GM19239 (cell line): Measurements from ENCODE around the gene LPP.

Experiments
- DNase-seq: peaks from one replicate; pipeline ENCODE4 v3.0.0; 2011; ENCODE audit warnings: low spot score; ENCODE audit not compliant: insufficient read length
- FAIRE-seq: peaks from 2 replicates; lab custom pipeline; 2011; peaks lifted over from hg19 to GRCh38; lab: Jason Lieb, UNC

Gene LPP

DNA sequence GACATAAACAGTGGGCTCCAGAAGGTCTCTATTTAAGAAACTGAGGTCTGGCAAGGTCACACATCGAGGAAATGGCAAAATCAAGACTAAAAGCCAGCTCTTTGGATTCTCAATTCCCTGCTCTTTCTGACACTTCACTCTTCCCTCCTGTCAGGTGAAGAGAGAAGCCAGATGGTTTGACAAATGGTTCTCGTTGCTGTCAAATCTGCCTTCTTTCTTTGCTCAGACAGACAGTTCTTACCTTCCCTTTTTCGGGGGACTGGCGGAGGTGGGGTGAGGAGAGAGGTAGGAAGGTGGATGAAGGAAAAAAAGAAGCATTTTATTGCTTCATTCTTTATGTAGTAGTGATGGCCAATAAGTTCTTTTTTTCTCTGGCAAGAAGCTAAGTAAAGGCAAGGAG lies 133.4 kb downstream of the LPP start:
- DNase-seq, result no peak

GRCh38 chr3:188287762-188288505 lies 134.0 kb downstream of the LPP start:
- DNase-seq (no peak), FAIRE-seq (no peak)

More for the DNA sequence above, 133.4 kb downstream of the LPP start:
- FAIRE-seq, result no peak

DNA sequence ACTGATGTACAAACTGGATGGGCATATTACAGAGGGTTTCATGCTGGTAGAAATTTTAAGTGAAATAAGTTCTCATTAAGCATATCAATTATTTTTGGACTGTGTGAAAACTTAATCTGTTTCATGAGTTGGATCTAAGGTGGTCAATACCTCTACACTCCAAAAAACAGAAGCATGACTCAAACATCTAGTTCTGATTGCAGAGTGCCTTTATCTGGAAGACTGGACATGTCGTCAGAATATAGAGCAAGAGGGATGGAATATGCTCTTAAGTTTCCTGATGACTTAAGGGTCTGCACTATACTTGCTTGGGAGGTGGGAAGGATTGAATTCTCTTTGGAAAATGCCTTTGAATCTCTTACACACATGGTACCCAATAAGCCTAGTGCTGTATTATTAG lies 138.3 kb downstream of the LPP start:
- FAIRE-seq (no peak), DNase-seq (no peak)

- no peak for DNase-seq
- FAIRE-seq, result no peak
These were observed 138.9 kb downstream of the LPP start for GRCh38 chr3:188292827-188293226.

DNA sequence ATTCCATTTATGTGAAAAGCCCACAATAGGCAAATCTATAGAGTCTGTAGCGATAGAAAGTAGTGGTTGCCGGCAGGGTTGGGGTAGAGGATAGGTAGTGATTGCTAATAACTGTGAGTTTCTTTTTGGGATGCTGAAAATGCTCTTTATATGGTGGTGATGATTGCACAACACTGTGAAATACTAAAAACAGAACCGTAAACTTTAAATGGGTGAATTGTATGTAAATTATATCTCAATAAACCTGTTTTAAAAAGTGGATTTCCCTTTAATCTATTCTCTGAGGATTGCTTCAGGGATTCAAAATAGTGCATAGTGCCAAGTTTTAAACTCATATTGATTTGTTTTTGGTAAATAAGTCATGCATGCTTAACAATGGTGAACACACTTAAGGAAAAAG lies 140.2 kb downstream of the LPP start:
- no peak for FAIRE-seq
- no peak for DNase-seq

DNA sequence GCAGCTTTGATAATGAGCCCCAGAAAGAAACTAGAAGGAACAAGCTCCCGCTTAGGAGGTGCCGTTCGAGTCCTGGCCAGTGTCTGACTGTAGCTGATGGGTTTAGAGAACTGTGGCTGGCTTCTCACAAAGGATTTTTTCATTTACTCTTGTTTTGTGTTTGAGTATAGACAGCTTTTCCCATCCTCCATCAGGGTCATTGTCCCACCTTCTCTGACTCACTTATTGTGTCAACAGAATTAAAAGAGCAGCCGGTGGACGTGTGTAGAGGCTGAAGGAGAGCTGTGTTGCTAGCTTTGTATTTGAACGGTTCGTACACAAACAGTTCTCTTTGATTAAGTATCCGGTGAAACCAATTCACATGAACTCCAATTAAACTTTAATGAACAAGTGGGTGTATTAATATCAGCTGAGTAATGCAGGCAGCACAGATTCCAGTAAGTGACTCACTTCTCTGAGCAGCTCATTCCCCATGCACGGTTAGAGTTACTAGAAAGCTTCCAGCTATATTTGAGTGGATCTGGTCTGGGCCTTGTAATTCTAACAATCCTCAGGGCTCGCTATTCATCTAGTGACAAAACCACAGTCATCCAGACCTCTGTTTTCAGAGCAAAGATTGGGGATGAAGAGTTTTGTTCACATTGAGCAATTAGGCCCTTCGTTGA lies 141.0 kb downstream of the LPP start:
- DNase-seq (no peak), FAIRE-seq (no peak)

DNA sequence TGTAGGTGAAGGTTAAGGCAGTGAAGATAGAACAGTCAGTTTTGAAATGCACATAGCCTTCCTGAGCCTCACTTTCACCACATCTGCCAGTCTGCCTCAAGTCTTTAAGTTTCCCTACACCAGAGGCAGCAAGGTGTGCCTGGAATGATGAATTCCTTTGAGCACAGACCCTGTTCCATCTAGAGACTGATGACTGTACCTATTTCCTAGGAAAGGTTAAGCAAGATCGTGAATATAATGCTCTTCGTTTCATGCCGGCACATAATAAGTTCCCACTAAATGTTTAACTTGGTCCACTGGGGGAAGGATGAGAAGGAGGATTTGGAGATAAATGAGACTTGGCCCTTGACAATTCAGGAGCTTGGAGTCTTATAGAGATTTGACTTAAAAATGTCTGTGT lies 141.9 kb downstream of the LPP start:
- FAIRE-seq (no peak), DNase-seq (no peak)

GRCh38 chr3:188296761-188297612 lies 143.0 kb downstream of the LPP start:
- FAIRE-seq, result no peak
- no peak for DNase-seq

GRCh38 chr3:188298585-188298984 lies 144.6 kb downstream of the LPP start:
- DNase-seq (no peak), FAIRE-seq (no peak)

- FAIRE-seq (no peak), DNase-seq (no peak)
These were observed 145.1 kb downstream of the LPP start for GRCh38 chr3:188299068-188299467.

GRCh38 chr3:188299708-188300107 lies 145.8 kb downstream of the LPP start:
- no peak for DNase-seq
- no peak for FAIRE-seq

DNA sequence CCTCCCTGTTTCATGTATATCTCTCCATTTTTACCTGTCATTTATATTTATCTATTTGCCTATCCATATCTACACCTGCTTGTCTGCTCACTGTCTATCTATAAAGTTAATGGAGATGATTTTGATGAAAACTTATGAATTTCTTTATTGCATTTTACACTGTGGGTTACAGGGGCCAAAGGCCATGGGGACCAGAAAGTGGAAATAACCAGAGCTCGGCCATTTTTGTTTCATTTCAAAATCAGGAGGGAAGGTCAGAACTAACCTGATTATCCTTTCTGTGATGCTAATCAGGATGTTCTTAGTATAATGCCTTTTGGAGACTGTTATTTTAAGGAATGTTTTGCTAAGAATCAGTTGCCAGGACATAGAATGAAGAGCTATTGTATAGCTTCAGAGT lies 147.2 kb downstream of the LPP start:
- FAIRE-seq (no peak), DNase-seq (no peak)

GRCh38 chr3:188303286-188303799 lies 149.4 kb downstream of the LPP start:
- no peak for FAIRE-seq

GRCh38 chr3:188303823-188304222 lies 149.9 kb downstream of the LPP start:
- FAIRE-seq, result no peak
- no peak for DNase-seq

More at GRCh38 chr3:188303286-188303799, 149.4 kb downstream of the LPP start:
- no peak for DNase-seq

GRCh38 chr3:188304501-188304900 lies 150.5 kb downstream of the LPP start:
- FAIRE-seq (no peak), DNase-seq (no peak)

- DNase-seq, result no peak
- no peak for FAIRE-seq
These were observed 151.3 kb downstream of the LPP start for GRCh38 chr3:188305220-188305619.

- FAIRE-seq (no peak), DNase-seq (no peak)
These were observed 152.6 kb downstream of the LPP start for GRCh38 chr3:188306435-188307005.

- peak; percentile 9 for DNase-seq
- peak; percentile 78 for FAIRE-seq
These were observed 155.7 kb downstream of the LPP start for GRCh38 chr3:188309437-188310269.

DNA sequence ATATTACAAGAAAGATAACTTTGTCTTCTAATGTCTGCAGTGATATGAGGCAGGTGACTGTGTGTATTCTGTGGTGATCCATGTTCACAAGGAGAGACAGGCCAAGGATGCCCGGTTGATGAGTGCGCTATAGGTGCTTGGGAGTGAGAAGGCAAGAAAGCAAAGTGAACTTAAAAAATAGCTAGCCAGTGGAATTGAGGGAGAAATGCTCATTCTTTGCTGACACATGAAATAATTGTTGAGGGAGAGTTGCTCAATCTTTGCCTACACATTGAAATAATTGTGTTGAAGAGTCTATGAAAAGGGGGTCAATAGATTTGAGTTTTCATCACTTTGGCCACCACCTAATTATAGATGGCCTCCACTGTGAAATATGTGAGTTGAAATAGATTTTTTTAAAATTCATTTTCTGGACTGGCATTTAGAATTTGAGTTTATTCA lies 156.3 kb downstream of the LPP start:
- FAIRE-seq (no peak), DNase-seq (no peak)
